GM19438 (cell line): ENCODE results near the gene TSPAN16.
"Not testable (repeated sequence)": the region's sequence is repeated elsewhere in the genome, so short reads cannot be mapped to it uniquely, and the experiment has no call there.

Experiments
- ATAC-seq: cut with Tn5 transposase; IDR thresholded peaks from one replicate; pipeline ENCODE4 v1.9.1; 2021; ENCODE audit warnings: low read depth; ENCODE audit not compliant: unreplicated experiment

Gene TSPAN16

DNA sequence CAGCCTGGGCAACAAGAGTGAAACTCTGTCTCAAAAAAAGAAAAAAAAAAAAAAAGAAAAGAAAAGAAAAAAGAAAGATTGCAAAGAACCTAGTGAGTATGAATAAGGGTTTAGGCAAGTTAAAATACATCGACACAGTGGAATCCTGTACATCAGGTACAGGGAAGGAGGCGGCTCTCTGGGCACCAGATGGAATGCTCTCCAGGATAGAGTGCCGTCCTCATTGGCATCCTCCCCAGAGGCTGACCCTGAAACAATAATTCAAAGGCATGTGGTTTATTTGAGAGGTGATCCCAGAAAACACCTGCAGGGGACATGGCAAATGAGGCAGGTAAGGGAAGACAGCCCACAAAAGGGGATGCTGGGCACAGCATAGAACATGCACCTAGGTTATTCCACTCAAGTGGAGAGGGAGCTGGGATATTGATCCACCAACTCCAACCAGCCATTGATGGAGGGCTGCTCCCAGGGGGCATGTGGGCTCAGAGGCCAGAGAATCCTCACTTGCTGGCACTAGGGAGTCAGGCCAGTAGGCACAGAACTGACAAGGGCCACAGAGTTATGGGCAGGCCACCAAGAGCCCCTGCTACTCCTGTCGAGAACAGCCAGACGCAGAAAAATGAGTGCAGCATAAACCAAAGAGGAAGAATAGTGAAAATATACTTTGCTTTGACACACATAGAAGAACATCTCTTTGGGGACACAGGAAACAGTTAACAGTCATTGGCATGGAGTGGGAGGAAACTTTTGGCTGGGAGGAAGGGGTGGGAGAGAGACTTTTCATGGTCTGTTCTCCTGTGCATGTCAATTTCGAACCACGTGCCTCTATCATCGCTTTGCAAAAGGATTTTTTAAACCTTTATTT lies 4.2 kb downstream of the TSPAN16 start:
- no peak for ATAC-seq

GRCh38 chr19:11300811-11301120 lies 4.8 kb downstream of the TSPAN16 start:
- no peak for ATAC-seq

DNA sequence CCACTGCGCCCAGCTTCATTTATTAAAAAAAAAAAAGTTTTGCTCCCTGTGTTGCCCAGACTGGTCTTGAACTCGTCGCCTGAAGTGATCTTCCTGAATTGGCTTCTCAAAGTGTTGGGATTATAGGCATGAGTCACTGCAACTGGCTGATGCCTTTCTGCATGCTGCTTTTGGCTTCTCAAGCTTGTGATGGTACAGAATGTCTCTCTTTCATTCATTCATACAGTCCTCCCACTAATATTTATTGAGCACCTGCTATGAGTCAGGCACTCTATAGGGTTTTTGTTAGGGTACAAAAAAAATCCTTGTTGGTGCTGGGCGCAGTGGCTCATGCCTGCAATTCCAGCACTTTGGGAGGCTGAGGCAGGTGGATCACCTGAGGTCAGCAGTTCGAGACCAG lies 9.0 kb downstream of the TSPAN16 start:
- no peak for ATAC-seq

DNA sequence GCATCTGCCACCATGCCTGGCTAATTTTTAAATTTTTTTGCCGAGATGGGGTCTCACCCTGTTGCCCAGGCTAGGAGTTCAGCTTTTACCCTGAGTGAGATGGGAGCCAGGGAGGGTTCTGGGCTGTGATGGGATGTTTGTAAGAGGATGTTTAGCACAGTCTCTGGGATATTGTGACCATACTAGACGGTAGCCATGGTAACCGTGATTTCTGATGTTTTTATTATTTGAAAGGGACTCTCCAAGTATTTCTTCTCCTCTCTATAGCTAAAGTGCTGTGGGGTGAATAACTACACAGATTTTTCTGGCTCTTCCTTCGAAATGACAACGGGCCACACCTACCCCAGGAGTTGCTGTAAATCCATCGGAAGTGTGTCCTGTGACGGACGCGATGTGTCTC lies 10.4 kb downstream of the TSPAN16 start:
- no peak for ATAC-seq

- ATAC-seq, result not testable (repeated sequence)
These were observed 24.5 kb downstream of the TSPAN16 start for GRCh38 chr19:11320278-11320995.

- ATAC-seq, result no peak
These were observed 25.5 kb downstream of the TSPAN16 start for GRCh38 chr19:11321191-11322126.

DNA sequence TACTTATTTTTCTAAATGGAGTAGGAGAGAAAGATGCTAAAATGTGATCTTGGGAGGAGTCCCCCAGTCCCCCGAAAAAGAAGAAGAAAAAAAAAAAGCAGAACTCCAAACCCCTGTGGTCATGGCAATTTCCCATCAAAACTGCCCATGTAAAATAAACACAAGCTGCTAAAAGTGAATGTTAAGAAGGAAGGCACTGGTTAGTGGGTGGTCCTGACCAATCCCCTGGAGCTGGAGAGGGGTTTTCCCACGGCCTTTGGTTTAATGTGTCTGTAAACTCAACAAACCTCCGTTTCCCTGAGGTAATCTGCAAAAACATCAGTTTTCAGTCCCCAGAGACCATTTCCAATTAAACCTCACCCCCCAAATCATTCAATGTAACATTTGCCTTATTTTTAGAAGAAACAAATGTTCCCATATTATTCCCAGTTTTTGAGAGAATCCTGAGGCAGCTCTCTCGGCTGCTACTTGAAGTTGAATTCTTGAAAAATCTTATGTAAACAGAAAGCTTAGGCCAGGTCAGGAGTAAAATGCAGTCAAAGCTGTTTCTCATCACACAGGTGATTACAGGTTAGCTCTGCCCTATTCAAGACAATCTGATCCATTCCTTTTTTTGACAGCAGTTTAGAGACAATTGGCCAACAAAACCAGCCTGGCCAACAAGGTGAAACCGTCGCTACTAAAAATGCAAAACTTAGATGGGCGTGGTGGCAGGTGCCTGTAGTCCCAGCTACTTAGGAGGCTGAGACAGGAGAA lies 26.5 kb downstream of the TSPAN16 start:
- ATAC-seq, result no peak

DNA sequence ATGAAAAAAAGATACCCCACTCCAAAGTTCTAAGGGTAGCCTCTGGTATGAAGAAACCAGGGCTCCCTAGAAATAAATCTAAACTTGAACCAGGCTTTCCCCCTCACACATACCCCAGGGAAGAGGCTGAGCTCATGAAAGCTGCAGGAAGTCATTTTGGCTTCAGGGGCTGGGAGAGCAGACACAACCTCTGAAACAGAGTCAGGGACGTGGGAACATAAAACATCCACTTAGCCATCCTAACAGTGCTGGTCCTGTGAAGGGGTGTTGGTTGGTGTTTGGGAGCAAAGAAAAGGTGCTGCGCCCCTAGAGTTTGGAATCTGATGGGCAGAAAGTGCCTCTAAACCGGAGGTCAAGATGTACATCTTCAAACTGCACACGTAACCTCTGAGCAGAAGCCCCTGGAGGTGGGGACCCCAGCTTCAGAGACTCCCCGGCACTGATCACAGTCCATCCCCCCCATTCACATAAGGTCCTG lies 27.7 kb downstream of the TSPAN16 start:
- no peak for ATAC-seq

- ATAC-seq, result no peak
These were observed 28.2 kb downstream of the TSPAN16 start for GRCh38 chr19:11324079-11324661.

DNA sequence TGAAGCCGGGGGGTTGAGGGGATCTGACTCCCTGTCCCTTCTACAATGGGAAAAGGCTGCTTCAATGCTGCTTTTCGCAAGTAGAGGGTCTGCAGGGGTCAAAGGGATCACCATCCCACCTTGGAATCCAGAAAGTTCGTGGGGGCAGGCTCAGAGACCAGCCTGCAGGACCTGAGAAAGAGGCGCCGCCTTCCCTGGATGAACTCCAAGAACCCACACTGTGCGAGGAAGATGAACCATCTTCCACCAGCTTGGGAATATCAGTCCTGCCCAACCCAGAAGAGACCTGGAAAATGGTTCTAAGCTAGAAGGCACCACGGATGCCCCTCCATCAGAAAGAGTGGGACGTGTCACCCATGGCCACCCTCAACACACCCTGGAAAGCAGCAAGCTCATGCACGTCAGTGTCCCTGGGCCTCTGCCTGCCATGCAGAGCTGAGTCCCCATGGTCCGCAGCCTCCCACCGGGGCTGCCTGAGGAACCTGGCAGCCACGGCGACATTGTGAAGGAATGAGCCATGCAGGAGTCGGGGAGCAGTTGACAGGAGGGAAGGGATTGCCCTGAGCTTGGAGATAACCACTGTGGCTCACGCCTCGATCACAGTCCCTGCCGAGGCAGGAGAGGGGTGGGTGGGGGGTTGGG lies 28.9 kb downstream of the TSPAN16 start:
- no peak for ATAC-seq

DNA sequence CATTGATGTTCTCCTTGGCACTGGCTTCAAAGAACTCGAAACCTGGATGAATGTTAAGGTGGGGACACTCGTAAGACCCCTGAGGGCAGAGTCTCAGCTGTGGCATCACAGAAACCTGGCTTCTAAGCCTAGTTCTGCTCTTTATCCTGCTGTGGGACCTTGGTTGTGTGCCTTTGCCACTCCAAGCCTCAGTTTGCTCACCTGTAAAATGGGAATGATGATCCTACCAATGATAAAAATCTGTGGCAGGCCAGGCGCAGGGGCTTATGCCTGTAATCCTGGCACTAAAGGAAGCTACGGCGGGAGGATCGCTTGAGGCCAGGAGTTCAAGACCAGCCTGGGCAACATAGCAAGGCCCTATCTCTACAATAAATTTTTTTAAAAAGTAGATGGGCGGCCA lies 29.6 kb downstream of the TSPAN16 start:
- ATAC-seq, result no peak

DNA sequence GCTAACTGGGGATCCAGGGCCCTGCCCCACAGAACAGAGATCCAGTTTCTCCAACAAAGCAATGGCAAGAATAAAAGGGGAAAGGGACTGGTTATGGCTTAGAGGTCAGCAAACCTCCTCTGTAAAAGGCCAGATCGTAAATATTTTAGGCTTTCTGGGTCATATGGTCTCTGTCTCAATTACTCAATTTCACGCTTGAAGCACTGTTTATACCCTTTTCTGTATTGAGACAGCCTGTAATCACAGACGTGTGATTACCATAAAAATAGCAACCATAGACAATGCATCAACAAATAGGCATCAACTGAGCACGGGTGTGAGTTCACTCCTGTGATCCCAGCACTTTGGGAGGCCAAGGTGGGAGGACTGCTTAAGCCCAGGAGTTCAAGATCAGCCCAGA lies 34.2 kb downstream of the TSPAN16 start:
- no peak for ATAC-seq

- no peak for ATAC-seq
These were observed 35.5 kb downstream of the TSPAN16 start for GRCh38 chr19:11331502-11331901.

DNA sequence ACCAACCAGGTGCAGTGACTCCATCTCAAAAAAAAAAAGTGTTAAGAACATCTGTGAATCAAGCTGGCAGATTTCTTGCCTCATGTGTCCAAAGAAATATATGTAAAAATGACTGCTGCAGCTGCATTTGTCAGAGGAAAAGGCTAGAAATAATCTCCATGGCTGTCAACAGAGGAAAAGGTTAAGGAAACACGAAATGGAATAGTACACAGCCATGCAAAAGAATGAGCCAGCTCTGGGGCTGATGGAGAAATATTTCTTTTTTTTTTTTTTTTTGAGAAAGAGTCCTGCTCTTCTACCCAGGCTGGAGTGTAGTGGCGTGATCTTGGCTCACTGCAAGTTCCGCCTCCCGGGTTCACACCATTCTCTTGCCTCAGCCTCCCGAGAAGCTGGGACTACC lies 36.9 kb downstream of the TSPAN16 start:
- no peak for ATAC-seq

DNA sequence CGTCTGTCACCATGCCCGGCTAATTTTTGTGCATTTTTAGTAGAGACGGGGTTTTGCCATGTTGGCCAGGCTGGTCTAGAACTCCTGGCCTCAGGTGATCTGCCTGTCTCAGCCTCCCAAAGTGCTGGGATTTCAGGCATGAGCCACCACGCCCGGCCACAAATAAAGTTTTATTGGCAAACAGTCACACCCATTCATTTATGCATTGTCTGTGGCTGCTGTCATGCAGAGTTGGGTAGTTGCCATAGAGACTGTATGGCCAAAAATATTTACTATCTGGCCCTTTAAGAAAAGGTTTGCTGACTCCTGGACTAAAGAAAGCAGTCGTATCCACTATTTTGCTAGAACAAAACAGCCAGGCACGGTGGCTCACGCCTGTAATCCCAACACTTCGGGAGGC lies 37.9 kb downstream of the TSPAN16 start:
- ATAC-seq, result not testable (repeated sequence)

GRCh38 chr19:11335449-11336146 lies 39.6 kb downstream of the TSPAN16 start:
- no peak for ATAC-seq

DNA sequence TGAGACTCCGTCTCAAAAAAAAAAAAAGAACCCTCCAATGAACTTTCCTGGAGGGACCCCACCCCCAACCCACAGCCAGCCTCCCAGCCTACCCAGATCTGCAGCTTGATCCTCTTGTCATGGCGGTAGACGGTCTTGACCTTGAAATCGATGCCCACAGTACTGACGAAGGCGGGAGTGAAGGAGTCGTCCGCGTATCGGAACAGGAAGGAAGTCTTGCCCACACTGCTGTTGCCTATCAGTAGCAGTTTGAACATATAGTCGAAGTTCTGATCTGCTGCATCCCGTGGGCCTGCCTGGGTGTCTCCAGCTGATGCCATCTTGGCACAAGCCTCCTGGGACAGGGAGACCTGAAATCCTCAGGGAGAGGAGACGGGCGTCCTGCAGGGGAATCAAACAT lies 41.1 kb downstream of the TSPAN16 start:
- no peak for ATAC-seq

- no peak for ATAC-seq
These were observed 42.2 kb downstream of the TSPAN16 start for GRCh38 chr19:11338121-11338520.
